HCT116 (cell line): Measurements from ENCODE around the gene BMPER. TPM values are rescaled to one million over a fixed set of nuclear protein-coding genes. Genes with fewer than 3 reads are reported as not detected.

ENCODE experiments used
- ATAC-seq: fragments of 200-7000 bp; cut with Tn5 transposase; 2 replicates; pipeline ENCODE4 v1.9.1; 2020; ENCODE audit warnings: mild to moderate bottlenecking, moderate library complexity
- BruUV-seq: library from RNA; stranded (reverse); fragments of 400-500 nt; replicated peaks from 2 replicates; lab custom pipeline; 2021; lab: Mats Ljungman, UMichigan
- CTCF ChIA-PET: fragments of 300-600 bp; sonication (Branson Sonifier 250); formaldehyde crosslinking; loops from one replicate; lab custom pipeline; 2021; ENCODE audit warnings: antibody characterized with exemption; lab: Charles Lee
- POLR2A ChIA-PET: fragments of 300-600, 350-600 bp; sonication (Branson Sonifier 250); formaldehyde crosslinking; loops from one replicate; lab custom pipeline; 2021; ENCODE audit warnings: antibody characterized with exemption; lab: Charles Lee
- RAD21 ChIA-PET, 2 experiments: fragments of 300-600 bp; sonication (Branson Sonifier 250); formaldehyde crosslinking; loops; one replicate each; lab custom pipeline; 2023; ENCODE audit warnings: low total read pairs in 2 of 2; ENCODE audit not compliant: uncharacterized antibody in 2 of 2, unreplicated experiment in 2 of 2, low non-redundant PET in 1 of 2; lab: Charles Lee
- DNase-seq: peaks from one replicate; pipeline ENCODE4 v3.0.0-alpha.2; 2010; ENCODE audit warnings: low read depth, low spot score
- H2AFZ ChIP-seq: fragments of 200-600 bp; shearing (Covaris generic), sonication (generic); 2 replicates; pipeline ENCODE4 v1.6.1; 2017; ENCODE audit warnings: low read depth, mixed run types, mixed read lengths, antibody characterized with exemption, low read length; ENCODE audit not compliant: poor library complexity, severe bottlenecking
- H3K27ac ChIP-seq: 2 replicates; pipeline ENCODE4 v1.5.1; 2012; ENCODE audit warnings: low read depth, low read length
- H3K27me3 ChIP-seq: fragments of 200-600 bp; sonication (generic); 2 replicates; pipeline ENCODE4 v1.6.1; 2016; ENCODE audit warnings: mixed run types, low read length, mixed read lengths; ENCODE audit not compliant: insufficient read depth
- H3K36me3 ChIP-seq, 2 experiments: fragments of 200-500 bp in 1 of 2; fragments of 200-600 bp in 1 of 2; sonication (Bioruptor generic) in 1 of 2; sonication (generic) in 1 of 2; 2 replicates each; pipeline versions ENCODE4 v1.5.1 to v1.6.1; 2014 to 2016; ENCODE audit warnings: low read length in 2 of 2, inconsistent platforms in 1 of 2, mixed read lengths in 1 of 2, mixed run types in 1 of 2; ENCODE audit not compliant: insufficient read depth in 2 of 2, control insufficient read depth in 1 of 2
- H3K4me1 ChIP-seq, 2 experiments: fragments of 200-600 bp in 1 of 2; sonication (generic) in 1 of 2; 2 replicates each; pipeline versions ENCODE4 v1.5.1 to v1.6.1; 2012 to 2017; ENCODE audit warnings: low read length in 2 of 2, inconsistent platforms in 1 of 2, mild to moderate bottlenecking in 1 of 2, mixed read lengths in 1 of 2, mixed run types in 1 of 2, moderate library complexity in 1 of 2; ENCODE audit not compliant: insufficient read depth in 2 of 2, control insufficient read depth in 1 of 2
- H3K4me2 ChIP-seq: fragments of 200-600 bp; sonication (generic); 2 replicates; pipeline ENCODE4 v1.6.1; 2017; ENCODE audit warnings: mixed run types, low read length, mixed read lengths
- H3K4me3 ChIP-seq, 2 experiments: fragments of 200-600 bp in 1 of 2; sonication (generic) in 1 of 2; replicated peaks in 1 of 2; 2 replicates each; pipeline ENCODE4 v1.5.1; 2011 to 2016; ENCODE audit warnings: low read length in 2 of 2, control low read depth in 1 of 2, low read depth in 1 of 2, mild to moderate bottlenecking in 1 of 2, mixed read lengths in 1 of 2, mixed run types in 1 of 2
- H3K79me2 ChIP-seq: fragments of 200-600 bp; sonication (generic); 2 replicates; pipeline ENCODE4 v1.6.1; 2017; ENCODE audit warnings: mild to moderate bottlenecking, mixed run types, low read length, moderate library complexity, mixed read lengths; ENCODE audit not compliant: insufficient read depth
- H3K9ac ChIP-seq: fragments of 200-600 bp; sonication (generic); 2 replicates; pipeline ENCODE4 v1.6.1; 2016; ENCODE audit warnings: low read length, mixed read lengths
- H3K9me2 ChIP-seq: fragments of 200-600 bp; sonication (generic), shearing (Covaris generic); 2 replicates; pipeline ENCODE4 v1.6.1; 2017; ENCODE audit warnings: mixed run types, mild to moderate bottlenecking, moderate library complexity; ENCODE audit not compliant: insufficient read depth
- H3K9me3 ChIP-seq, 2 experiments: fragments of 200-500 bp in 1 of 2; fragments of 200-600 bp in 1 of 2; sonication (Bioruptor generic) in 1 of 2; sonication (generic) in 1 of 2; 2 replicates each; pipeline ENCODE4 v1.6.1; 2014 to 2017; ENCODE audit warnings: low read length in 2 of 2, mixed read lengths in 2 of 2, inconsistent platforms in 1 of 2, low read depth in 1 of 2, mild to moderate bottlenecking in 1 of 2, mixed run types in 1 of 2, moderate library complexity in 1 of 2; ENCODE audit not compliant: control insufficient read depth in 1 of 2, insufficient read depth in 1 of 2
- H4K20me1 ChIP-seq: fragments of 200-600 bp; sonication (generic), shearing (Covaris generic); 2 replicates; pipeline ENCODE4 v1.6.1; 2017; ENCODE audit warnings: mixed run types, mild to moderate bottlenecking, moderate library complexity; ENCODE audit not compliant: insufficient read depth
- CTCF ChIP-seq, 3 experiments: fragments of 200-600 bp in 1 of 3; sonication (generic) in 1 of 3; IDR thresholded peaks in 2 of 3; conservative IDR thresholded peaks in 1 of 3; 2 replicates each; pipeline ENCODE4 v1.5.1; 2012 to 2017; ENCODE audit warnings: low read depth in 2 of 3, low read length in 2 of 3, antibody characterized with exemption in 1 of 3, borderline replicate concordance in 1 of 3, control low read depth in 1 of 3, mild to moderate bottlenecking in 1 of 3, mixed read lengths in 1 of 3, mixed run types in 1 of 3, moderate library complexity in 1 of 3; ENCODE audit not compliant: insufficient read depth in 1 of 3
- EGR1 ChIP-seq: IDR thresholded peaks from 2 replicates; pipeline ENCODE4 v1.6.1; 2012; ENCODE audit warnings: low read depth
- FOSL1 ChIP-seq: IDR thresholded peaks from 2 replicates; pipeline ENCODE4 v1.6.1; 2012; ENCODE audit warnings: low read depth
- JUND ChIP-seq: IDR thresholded peaks from 2 replicates; pipeline ENCODE4 v1.6.1; 2012
- RAD21 ChIP-seq: IDR thresholded peaks from 2 replicates; pipeline ENCODE4 v1.6.1; 2012; ENCODE audit warnings: low read depth, mild to moderate bottlenecking
- SP1 ChIP-seq: IDR thresholded peaks from 2 replicates; pipeline ENCODE4 v1.6.1; 2012; ENCODE audit warnings: low read depth
- ZNF274 ChIP-seq: fragments of 200-500 bp; sonication (Bioruptor generic); IDR thresholded peaks from 2 replicates; pipeline ENCODE4 v1.6.1; 2014; ENCODE audit warnings: mild to moderate bottlenecking, low read depth, low read length, inconsistent platforms
- intact Hi-C: fragments of 100-400 bp; cut with micrococcal nuclease; formaldehyde crosslinking; loops from 2 replicates; pipeline ENCODE4 v1.10.0; 2022
- total RNA-seq: library from RNA; stranded (reverse); gene quantifications from one replicate; pipeline ENCODE4 v1.2.1, GENCODE V29; 2021; ENCODE audit not compliant: unreplicated experiment
- TF ChIP-seq, protein P1 (sequence below): IDR thresholded peaks from 2 replicates; pipeline ENCODE4 v1.6.1; 2012; ENCODE audit warnings: low read depth

BMPER gene
- total RNA-seq, 1 experiment from 2014 or later, result not detected

GRCh38 chr7:33909318-33909717 is 4.0 kb downstream of the BMPER start:
- DNase-seq, result no peak
- Histone ChIP-seq H3K36me3 (no peaks in the 10 kb centered on the region), H3K79me2 (no peaks in the 10 kb centered on the region), H3K9ac (no peak overlapping the region), H2AFZ (no peak overlapping the region), H3K4me3 (no peak overlapping the region), H3K27ac (no peak overlapping the region), H3K4me2 (no peak overlapping the region), H3K9me3 (no peaks in the 10 kb centered on the region), H4K20me1 (no peaks in the 10 kb centered on the region), H3K27me3 (peaks cover 20% of the 10 kb centered on the region), H3K4me1 (peaks cover 0 to 3% of the 10 kb centered on the region in 2 experiments; a peak in 1 of 4 replicates), H3K9me2 (no peaks in the 10 kb centered on the region)
- ATAC-seq, result no peak
- intact Hi-C loops, result no loop called here
- BruUV-seq, result no TSS peak
- TF ChIP-seq EGR1 (no peak), RAD21 (peak; percentile 24; the same call in 1 of the 2 replicates), FOSL1 (no peak), JUND (no peak), SP1 (no peak), CTCF (IDR thresholded peaks at IDR 0.05 in 2 of 3, conservative IDR thresholded peaks at IDR 0.05 in 1 of 3; ENCODE audit: borderline replicate concordance in 1 of 3, insufficient read depth in 1 of 3, low read depth in 2 of 3, low read length in 2 of 3) (peak in 1 of 3 experiments; percentile 17; a peak in 1 of 6 replicates), ZNF274 (no peak)
- TF ChIP-seq, protein P1, sequence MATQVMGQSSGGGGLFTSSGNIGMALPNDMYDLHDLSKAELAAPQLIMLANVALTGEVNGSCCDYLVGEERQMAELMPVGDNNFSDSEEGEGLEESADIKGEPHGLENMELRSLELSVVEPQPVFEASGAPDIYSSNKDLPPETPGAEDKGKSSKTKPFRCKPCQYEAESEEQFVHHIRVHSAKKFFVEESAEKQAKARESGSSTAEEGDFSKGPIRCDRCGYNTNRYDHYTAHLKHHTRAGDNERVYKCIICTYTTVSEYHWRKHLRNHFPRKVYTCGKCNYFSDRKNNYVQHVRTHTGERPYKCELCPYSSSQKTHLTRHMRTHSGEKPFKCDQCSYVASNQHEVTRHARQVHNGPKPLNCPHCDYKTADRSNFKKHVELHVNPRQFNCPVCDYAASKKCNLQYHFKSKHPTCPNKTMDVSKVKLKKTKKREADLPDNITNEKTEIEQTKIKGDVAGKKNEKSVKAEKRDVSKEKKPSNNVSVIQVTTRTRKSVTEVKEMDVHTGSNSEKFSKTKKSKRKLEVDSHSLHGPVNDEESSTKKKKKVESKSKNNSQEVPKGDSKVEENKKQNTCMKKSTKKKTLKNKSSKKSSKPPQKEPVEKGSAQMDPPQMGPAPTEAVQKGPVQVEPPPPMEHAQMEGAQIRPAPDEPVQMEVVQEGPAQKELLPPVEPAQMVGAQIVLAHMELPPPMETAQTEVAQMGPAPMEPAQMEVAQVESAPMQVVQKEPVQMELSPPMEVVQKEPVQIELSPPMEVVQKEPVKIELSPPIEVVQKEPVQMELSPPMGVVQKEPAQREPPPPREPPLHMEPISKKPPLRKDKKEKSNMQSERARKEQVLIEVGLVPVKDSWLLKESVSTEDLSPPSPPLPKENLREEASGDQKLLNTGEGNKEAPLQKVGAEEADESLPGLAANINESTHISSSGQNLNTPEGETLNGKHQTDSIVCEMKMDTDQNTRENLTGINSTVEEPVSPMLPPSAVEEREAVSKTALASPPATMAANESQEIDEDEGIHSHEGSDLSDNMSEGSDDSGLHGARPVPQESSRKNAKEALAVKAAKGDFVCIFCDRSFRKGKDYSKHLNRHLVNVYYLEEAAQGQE, result no peak
- ChIA-PET POLR2A (no interaction called here), RAD21 (no interaction called here), CTCF (interaction anchor here (0.7 to 4.6 kb wide), 4 partner anchors 9 to 179 kb away, joined by 3 to 36 read pairs (median 5); no protein-coding TSS in a partner anchor)
